Stimulated activated CD4-positive, alpha-beta T cell treated with anti-CD3 and anti-CD28 coated beads, Interleukin-15, amount 100 ng/mL, for 1 hour (primary cell): ENCODE results near the gene TCP1.
"Not testable (repeated sequence)": the region's sequence is repeated elsewhere in the genome, so short reads cannot be mapped to it uniquely, and the experiment has no call there.

Experiments used
- DNase-seq, 2 donors: peaks; one replicate each; pipeline ENCODE4 v3.0.0-alpha.2; 2020; ENCODE audit warnings: low read depth in 1 of 2, low spot score in 1 of 2

Gene TCP1

GRCh38 chr6:159778131-159778530 lies 11.3 kb downstream of the TCP1 start:
- no peak for DNase-seq

- no peak for DNase-seq
Observed at GRCh38 chr6:159777240-159777904, 12.0 kb downstream of the TCP1 start.

- DNase-seq: no peak
Observed at GRCh38 chr6:159772196-159772595, 17.2 kb downstream of the TCP1 start.

- DNase-seq: no peak
Observed at GRCh38 chr6:159769470-159769869, 19.9 kb downstream of the TCP1 start.

- DNase-seq: no peak
Observed at GRCh38 chr6:159766906-159767305, 22.5 kb downstream of the TCP1 start.

- DNase-seq: no peak
Observed at GRCh38 chr6:159762681-159763293, 26.6 kb downstream of the TCP1 start.

GRCh38 chr6:159761873-159762680 lies 27.3 kb downstream of the TCP1 start, which contains the start of gene ACAT2:
Gene ACAT2 (plus strand): TSS chr6:159762045. CDS start chr6:159762088, 43 bp downstream.
- peak; percentile 86 for DNase-seq

GRCh38 chr6:159761129-159761872 lies 28.1 kb downstream of the TCP1 start:
- peak in 1 of 2 donors; percentile 8 for DNase-seq

- no peak for DNase-seq
Observed at GRCh38 chr6:159760602-159761057, 28.8 kb downstream of the TCP1 start.

GRCh38 chr6:159759645-159760044 lies 29.8 kb downstream of the TCP1 start:
- DNase-seq: no peak

GRCh38 chr6:159758031-159759001 lies 31.1 kb downstream of the TCP1 start:
- DNase-seq: no peak

GRCh38 chr6:159756508-159756907 lies 32.9 kb downstream of the TCP1 start:
- no peak for DNase-seq

- no peak for DNase-seq
Observed at GRCh38 chr6:159754959-159755914, 34.2 kb downstream of the TCP1 start.

- DNase-seq: no peak
Observed at GRCh38 chr6:159754401-159754800, 35.0 kb downstream of the TCP1 start.

GRCh38 chr6:159753081-159753872 lies 36.1 kb downstream of the TCP1 start:
- no peak for DNase-seq

- no peak for DNase-seq
Observed at GRCh38 chr6:159751448-159751847, 38.0 kb downstream of the TCP1 start.

- not testable (repeated sequence) for DNase-seq
Observed at GRCh38 chr6:159748127-159748526, 41.3 kb downstream of the TCP1 start.

GRCh38 chr6:159746759-159747158 lies 42.6 kb downstream of the TCP1 start:
- DNase-seq: no peak
